HG03457 (cell line): ENCODE data around the gene COL4A3.
A peak's percentile ranks its signal among the peaks of the same experiment; 100 is the strongest.

ENCODE experiments used
- ATAC-seq: cut with Tn5 transposase; IDR thresholded peaks from one replicate; pipeline ENCODE4 v1.9.1; 2021; ENCODE audit warnings: moderate number of reproducible peaks; ENCODE audit not compliant: unreplicated experiment

The COL4A3 gene

DNA sequence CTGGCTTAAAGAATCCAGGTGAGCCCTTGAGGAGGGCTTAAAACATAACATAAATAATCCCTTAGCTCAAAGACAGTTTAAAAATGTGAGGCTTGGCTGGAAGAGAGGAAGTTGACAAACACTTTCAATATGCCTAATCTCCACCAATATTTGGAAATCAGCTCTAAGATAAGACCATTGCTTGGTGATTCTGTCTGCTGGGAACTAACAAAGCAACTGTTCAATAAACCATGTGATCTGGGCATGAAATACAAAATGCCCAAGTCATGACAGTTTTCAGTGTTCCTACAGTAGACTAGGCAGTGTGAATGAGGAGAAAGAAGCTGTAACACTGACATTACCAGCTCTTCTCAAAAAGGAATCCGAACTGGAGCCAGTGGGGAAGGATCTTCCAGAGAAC lies 171.3 kb downstream of the COL4A3 start:
- no peak for ATAC-seq

DNA sequence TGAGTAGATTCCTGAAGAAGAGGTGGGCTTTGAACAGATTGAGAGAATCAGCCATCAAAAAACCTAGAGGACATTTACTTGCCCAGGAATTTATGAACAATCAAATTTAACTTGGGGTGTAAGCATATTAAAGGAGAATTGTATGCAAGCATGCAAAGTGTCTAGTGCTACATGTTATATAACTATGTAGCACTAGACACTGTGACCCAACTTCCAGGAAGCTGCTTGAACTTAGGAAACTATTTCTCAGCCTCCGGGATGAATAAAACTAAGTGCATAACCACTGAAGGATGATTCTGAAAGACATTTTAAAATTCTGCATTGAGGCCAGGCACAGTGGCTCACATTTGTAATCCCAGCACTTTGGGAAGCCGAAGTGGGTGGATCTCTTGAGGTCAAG lies 173.0 kb downstream of the COL4A3 start:
- ATAC-seq: no peak

DNA sequence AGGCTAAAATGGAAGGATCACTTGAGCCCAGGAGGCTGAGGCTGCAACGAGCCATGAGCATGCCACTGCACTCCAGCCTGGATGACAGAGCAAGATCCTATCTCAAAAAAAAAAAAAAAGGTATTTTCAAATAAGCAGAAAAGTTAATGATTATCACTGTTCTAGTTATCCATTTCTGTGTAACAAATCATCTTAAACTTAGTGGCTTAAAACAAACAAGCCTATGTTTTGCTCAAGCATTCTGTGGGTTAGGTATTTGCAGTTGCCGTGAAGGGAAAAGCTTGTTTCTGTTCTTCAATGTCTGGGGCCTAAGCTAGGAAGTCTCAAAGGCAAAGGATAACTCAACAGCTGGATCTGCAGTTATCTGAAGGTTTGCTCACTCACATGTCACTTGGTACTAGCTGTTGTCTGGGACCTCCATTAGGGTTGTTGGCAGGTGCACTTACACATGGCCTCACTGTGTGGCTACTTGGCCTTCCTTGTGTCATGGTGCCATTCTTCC lies 174.7 kb downstream of the COL4A3 start:
- ATAC-seq: no peak

GRCh38 chr2:227340106-227340505 lies 175.7 kb downstream of the COL4A3 start:
- no peak for ATAC-seq

DNA sequence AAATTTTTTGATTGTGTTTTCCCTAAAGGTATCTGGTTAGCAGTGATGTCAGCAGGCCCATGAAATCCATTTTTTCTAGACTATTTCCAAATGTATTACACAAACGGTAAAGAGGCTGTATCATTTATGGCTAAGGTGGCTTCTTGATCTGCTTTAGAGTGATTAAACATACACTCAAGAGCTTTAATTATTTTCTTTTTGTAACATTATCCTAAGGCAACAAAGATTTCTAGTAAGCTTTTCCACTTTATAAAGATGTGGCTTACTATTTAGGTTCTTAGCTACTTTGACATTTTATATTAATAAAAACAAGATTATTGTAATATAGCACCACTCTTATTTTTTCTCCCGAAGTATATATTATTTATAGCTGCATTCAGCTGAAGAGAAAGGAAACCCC lies 177.1 kb downstream of the COL4A3 start:
- no peak for ATAC-seq

GRCh38 chr2:227344231-227344630 lies 179.8 kb downstream of the COL4A3 start:
- ATAC-seq: no peak

DNA sequence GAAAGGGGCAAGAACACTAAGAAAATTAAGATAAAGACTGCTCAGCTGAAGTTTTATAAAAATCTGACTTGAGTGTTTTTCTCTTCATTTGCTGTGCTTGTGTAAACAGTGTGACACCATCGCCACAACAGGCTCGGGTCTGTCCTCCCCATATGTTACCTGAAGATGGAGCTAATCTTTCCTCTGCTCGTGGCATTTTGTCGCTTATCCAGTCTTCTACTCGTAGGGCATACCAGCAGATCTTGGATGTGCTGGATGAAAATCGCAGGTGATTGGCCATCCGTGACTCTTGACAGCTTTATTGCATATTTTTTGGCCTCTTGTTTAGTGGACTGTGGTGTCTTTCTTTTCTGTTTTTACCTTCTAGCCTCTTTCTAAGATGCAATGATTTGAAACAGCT lies 182.7 kb downstream of the COL4A3 start:
- ATAC-seq: no peak

DNA sequence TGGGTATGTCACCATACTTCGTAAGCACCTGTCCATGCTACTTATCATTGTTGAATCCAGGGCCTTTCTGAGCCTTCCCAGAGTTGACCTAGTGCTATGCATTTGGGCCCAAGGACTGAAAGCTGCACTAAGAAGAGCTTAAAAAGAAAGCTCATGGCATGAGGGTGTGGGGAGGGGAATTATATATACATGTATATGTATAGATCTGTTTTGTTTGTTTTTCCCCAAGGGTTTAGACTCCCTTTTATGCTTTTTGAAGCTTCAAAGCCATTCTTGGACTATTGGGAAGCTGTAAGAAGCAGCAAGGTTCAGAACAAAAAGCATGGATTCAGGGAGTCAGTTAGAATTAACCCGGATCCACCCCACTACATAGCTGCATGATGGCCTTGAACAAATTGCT lies 183.9 kb downstream of the COL4A3 start:
- no peak for ATAC-seq

DNA sequence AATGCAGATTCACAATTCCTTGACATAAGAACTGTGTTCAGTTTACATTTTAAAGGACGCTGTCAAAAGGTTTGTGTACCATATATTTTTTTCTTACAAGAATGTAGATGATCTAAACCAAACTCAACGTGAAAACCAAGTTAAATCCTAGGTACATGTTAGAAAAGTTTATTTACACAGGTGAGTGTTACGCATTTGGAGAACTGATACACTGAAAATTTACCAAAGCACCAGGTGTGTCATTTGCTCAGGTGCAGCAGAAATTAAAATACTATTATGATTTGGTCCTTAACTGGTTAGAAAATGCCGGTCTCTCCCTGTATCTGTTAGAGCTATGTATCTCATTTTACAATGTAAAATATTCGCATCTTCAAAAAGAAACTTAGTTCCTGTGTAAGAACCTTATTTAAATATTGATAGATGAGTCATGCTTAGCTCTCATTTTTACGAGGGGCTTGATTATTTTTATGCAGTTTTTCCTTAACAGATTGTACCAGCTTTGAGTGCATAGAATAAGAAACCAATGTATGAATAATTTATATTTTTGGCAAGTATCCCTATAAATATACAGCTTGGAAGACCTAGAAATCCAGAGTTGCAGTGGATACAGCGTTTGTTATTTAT lies 185.7 kb downstream of the COL4A3 start:
- ATAC-seq: no peak

DNA sequence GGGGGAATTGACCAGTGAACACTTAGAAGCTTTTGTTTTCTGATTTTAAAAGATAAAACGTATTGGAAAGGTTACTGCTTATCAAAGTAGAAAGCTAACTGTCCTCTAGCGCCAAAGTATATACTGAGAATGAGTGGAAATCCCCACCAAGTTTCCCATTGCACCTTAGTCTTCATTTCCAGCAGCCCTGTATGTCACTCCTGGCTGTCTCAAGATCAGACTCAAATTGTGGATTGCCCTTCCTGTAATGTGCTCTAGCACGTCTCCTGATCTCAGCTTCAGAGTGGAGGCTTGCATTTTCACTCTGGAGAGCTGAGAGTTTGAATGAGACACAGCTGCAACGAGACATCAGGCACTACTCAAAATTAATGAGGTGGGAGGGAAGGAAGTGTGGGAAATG lies 187.2 kb downstream of the COL4A3 start:
- peak; percentile 93 for ATAC-seq

GRCh38 chr2:227360351-227360750 lies 195.9 kb downstream of the COL4A3 start:
- ATAC-seq: no peak

- no peak for ATAC-seq
Measured at GRCh38 chr2:227363756-227364155, 199.3 kb downstream of the COL4A3 start.
